ENCODE measurements around the gene STPG3. TPM values are rescaled to one million over a fixed set of nuclear protein-coding genes. Genes with fewer than 3 reads are reported as not detected.

The STPG3 gene
- total and polyA plus RNA-seq, 9 of the 15 experiments (the other 6 are each of a cell fraction or from before 2014, with no cell fraction given): not detected

DNA sequence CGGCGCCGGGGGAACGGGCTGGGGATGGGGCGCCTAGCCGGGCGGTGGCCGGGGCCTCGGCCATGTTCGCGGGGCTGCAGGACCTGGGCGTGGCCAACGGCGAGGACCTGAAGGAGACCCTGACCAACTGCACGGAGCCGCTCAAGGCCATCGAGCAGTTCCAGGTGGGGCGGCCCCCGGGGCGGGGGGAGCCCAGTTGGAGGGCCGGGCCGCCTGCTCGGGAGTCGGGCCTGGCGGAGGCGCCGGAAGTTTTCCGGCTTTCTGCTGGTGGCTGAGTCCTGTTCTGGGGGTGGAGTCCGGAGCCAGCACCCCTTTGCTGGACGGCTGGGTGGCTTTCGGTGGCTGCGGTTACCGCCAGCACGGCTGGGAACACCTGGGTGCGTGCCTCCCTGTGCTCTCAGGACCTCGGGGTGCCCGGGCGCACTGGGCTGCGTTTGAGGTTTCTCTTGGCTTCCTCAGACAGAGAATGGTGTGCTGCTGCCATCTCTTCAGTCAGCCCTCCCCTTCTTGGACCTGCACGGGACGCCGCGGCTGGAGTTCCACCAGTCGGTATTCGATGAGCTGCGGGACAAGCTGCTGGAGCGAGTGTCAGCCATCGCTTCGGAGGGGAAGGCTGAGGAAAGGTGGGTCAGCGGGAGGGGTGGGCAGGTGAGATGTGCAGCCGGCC is 4.5 kb downstream of the STPG3 start (continued):
- TF ChIP-seq, protein P1, sequence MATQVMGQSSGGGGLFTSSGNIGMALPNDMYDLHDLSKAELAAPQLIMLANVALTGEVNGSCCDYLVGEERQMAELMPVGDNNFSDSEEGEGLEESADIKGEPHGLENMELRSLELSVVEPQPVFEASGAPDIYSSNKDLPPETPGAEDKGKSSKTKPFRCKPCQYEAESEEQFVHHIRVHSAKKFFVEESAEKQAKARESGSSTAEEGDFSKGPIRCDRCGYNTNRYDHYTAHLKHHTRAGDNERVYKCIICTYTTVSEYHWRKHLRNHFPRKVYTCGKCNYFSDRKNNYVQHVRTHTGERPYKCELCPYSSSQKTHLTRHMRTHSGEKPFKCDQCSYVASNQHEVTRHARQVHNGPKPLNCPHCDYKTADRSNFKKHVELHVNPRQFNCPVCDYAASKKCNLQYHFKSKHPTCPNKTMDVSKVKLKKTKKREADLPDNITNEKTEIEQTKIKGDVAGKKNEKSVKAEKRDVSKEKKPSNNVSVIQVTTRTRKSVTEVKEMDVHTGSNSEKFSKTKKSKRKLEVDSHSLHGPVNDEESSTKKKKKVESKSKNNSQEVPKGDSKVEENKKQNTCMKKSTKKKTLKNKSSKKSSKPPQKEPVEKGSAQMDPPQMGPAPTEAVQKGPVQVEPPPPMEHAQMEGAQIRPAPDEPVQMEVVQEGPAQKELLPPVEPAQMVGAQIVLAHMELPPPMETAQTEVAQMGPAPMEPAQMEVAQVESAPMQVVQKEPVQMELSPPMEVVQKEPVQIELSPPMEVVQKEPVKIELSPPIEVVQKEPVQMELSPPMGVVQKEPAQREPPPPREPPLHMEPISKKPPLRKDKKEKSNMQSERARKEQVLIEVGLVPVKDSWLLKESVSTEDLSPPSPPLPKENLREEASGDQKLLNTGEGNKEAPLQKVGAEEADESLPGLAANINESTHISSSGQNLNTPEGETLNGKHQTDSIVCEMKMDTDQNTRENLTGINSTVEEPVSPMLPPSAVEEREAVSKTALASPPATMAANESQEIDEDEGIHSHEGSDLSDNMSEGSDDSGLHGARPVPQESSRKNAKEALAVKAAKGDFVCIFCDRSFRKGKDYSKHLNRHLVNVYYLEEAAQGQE (IDR thresholded peaks at IDR 0.05; ENCODE audit: borderline replicate concordance): no peak
- TF ChIP-seq, protein P1 (CRISPR knock-in tag; IDR thresholded peaks at IDR 0.05; ENCODE audit: low read depth): no peak
- TF ChIP-seq EP400 (IDR thresholded peaks at IDR 0.05) (no peak), PHB (CRISPR knock-in tag; IDR thresholded peaks at IDR 0.05) (no peak), CCNT2 (IDR thresholded peaks at IDR 0.05; ENCODE audit: borderline replicate concordance, extremely low read depth, insufficient read length, low read depth, low read length) (no peak), PHF8 (IDR thresholded peaks at IDR 0.05; ENCODE audit: borderline replicate concordance, low read length) (no peak; the same call in 1 of the 2 replicates), ETV1 (tag; conservative IDR thresholded peaks at IDR 0.05; ENCODE audit: low read depth) (no peak), HDAC3 (IDR thresholded peaks at IDR 0.05; ENCODE audit: borderline replicate concordance, partially characterized antibody) (no peak), POLR2AphosphoS5 (IDR thresholded peaks at IDR 0.05; ENCODE audit: control insufficient read depth, insufficient read depth, low read depth, low read length) (no peak), NR2C2 (CRISPR knock-in tag; IDR thresholded peaks at IDR 0.05) (no peak), NR2C2 (tag; IDR thresholded peaks at IDR 0.05) (peak; percentile 44), RFX1 (IDR thresholded peaks at IDR 0.05) (no peak), ZNF583 (CRISPR knock-in tag; IDR thresholded peaks at IDR 0.05) (no peak), PYGO2 (tag; IDR thresholded peaks at IDR 0.05) (no peak), MTA1 (IDR thresholded peaks at IDR 0.05; ENCODE audit: borderline replicate concordance) (no peak), KLF16 (IDR thresholded peaks at IDR 0.05) (no peak), ZNF778 (CRISPR knock-in tag; IDR thresholded peaks at IDR 0.05) (no peak), ZNF717 (CRISPR knock-in tag; IDR thresholded peaks at IDR 0.05) (no peak), ZNF830 (CRISPR knock-in tag; IDR thresholded peaks at IDR 0.05) (no peak), HIVEP1 (CRISPR knock-in tag; IDR thresholded peaks at IDR 0.05) (no peak), HEY1 (CRISPR knock-in tag; IDR thresholded peaks at IDR 0.05; ENCODE audit: borderline replicate concordance) (no peak)
- TF ChIP-seq, protein P2, sequence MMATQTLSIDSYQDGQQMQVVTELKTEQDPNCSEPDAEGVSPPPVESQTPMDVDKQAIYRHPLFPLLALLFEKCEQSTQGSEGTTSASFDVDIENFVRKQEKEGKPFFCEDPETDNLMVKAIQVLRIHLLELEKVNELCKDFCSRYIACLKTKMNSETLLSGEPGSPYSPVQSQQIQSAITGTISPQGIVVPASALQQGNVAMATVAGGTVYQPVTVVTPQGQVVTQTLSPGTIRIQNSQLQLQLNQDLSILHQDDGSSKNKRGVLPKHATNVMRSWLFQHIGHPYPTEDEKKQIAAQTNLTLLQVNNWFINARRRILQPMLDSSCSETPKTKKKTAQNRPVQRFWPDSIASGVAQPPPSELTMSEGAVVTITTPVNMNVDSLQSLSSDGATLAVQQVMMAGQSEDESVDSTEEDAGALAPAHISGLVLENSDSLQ (IDR thresholded peaks at IDR 0.05): no peak
